GM18520 (cell line): ENCODE results near the gene IL26.
A peak's percentile ranks its signal among the peaks of the same experiment; 100 is the strongest.

Experiments
- ATAC-seq: cut with Tn5 transposase; IDR thresholded peaks from one replicate; pipeline ENCODE4 v1.9.1; 2021; ENCODE audit not compliant: unreplicated experiment

Gene IL26

GRCh38 chr12:68159681-68160304, 65.8 kb downstream of the IL26 start, which contains the start of gene IFNG:
IFNG (minus strand) TSS chr12:68159740; CDS start chr12:68159615, 125 bp downstream.
- peak; percentile 30 for ATAC-seq

- ATAC-seq, result no peak
Observed at GRCh38 chr12:68158432-68158831, 67.2 kb downstream of the IL26 start.

GRCh38 chr12:68157380-68157779, 68.2 kb downstream of the IL26 start:
- no peak for ATAC-seq

- no peak for ATAC-seq
Observed at GRCh38 chr12:68156636-68157035, 69.0 kb downstream of the IL26 start.

GRCh38 chr12:68154779-68155178, 70.8 kb downstream of the IL26 start:
- no peak for ATAC-seq
